Eye (tissue), 1 donor: Measurements from ENCODE around the gene APOBEC3C.
"Not testable (repeated sequence)": the region's sequence is repeated elsewhere in the genome, so short reads cannot be mapped to it uniquely, and the experiment has no call there.

Experiments
- DNase-seq: peaks from one replicate; pipeline ENCODE4 v3.0.0-alpha.2; 2015

The APOBEC3C gene

DNA sequence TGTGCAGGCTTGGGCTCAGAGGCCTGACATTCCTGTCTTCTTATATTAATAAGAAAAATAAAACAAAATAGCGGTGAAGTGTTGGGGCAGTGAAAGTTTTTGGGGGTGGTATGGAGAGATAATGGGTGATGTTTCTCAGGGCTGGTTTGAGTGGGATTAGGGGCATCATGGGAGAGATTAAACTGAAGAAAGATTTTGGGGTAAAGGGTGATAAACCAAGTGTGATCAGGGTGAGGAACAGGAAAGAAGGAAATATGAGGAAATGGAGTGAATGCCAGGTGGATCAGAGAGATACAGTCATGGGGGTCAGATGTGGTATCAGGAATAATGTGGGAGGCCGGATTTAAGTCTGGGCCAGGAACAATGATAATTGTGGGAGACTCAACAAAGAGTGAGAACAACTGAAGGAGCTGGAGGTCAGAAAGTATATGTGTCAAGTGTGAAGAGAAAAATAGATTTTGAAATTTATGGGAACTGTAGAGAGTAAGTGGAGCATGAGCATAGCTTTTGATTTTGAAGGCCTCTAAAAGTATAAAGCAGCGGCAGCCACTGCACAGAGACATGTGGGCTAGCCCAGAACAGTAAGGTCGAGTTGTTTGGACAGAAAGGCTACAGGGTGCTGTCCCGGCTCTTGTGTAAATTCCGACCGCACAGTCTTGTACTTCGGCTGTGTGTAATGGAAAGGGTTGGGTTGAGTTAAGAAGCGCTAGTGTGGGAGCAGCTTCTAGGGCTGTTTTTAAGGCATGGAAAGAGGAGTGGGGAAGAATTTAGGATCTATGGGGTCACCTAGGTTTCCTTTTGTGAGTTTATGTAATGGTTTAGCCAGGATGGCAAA is 52.6 kb downstream of the APOBEC3C start:
- not testable (repeated sequence) for DNase-seq

DNA sequence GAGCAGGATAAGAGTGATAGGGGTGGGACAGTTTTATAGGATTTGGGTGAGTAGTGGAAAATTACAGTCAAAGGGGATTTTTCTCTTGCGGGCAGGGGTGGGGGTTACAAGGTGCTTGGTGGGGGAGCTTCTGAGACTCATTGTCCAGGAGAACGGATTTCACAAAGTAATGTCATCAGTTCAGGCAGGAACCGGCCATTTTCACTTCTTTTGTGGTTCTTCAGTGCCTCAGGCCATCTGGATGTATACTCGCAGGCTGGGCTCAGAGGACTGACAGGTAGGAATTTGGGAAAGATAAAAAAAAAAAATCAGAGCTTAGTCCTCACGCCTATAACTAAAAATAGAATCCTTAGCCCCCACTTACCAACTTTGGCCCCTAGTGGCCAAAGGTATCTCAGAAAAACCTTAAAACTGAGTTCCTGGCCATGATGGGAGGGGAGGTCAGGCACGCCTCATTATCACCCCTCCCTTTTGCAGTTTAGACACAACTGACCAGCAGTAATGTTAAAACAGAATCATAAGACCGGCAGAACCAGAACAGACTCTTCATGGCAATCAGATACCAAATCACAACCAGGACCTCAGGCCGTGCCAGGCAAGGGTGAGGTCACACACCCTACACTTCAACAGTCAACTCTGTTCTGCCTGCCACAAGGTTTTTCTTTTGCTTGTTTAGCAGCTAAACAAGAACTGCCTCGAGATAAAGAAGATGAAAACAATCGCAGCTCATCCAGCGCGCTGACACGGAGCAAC is 54.2 kb downstream of the APOBEC3C start:
- DNase-seq = no peak
